HFF-Myc (cell line): ENCODE results near the gene TAF1A.

Experiments used
- DNase-seq: peaks from one replicate; pipeline ENCODE4 v3.0.0-alpha.2; 2011; ENCODE audit warnings: low read depth; ENCODE audit errors: extremely low read depth
- H3K4me3 ChIP-seq: replicated peaks from 2 replicates; pipeline ENCODE4 v1.5.1; 2011; ENCODE audit warnings: low read depth, mild to moderate bottlenecking, control low read depth, low read length
- TF ChIP-seq, protein P1 (sequence below): IDR thresholded peaks from 2 replicates; pipeline ENCODE4 v1.5.1; 2012; ENCODE audit warnings: mild to moderate bottlenecking, low read depth, low read length, control low read depth; ENCODE audit errors: missing control alignments

TAF1A gene

GRCh38 chr1:222529181-222529580, 60.6 kb downstream of the TAF1A start:
- TF ChIP-seq, protein P1, sequence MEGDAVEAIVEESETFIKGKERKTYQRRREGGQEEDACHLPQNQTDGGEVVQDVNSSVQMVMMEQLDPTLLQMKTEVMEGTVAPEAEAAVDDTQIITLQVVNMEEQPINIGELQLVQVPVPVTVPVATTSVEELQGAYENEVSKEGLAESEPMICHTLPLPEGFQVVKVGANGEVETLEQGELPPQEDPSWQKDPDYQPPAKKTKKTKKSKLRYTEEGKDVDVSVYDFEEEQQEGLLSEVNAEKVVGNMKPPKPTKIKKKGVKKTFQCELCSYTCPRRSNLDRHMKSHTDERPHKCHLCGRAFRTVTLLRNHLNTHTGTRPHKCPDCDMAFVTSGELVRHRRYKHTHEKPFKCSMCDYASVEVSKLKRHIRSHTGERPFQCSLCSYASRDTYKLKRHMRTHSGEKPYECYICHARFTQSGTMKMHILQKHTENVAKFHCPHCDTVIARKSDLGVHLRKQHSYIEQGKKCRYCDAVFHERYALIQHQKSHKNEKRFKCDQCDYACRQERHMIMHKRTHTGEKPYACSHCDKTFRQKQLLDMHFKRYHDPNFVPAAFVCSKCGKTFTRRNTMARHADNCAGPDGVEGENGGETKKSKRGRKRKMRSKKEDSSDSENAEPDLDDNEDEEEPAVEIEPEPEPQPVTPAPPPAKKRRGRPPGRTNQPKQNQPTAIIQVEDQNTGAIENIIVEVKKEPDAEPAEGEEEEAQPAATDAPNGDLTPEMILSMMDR, result no peak
- no peak overlapping the region for H3K4me3 ChIP-seq
- no peak for DNase-seq

- no peak for DNase-seq
- TF ChIP-seq, protein P1, result no peak
- no peak overlapping the region for H3K4me3 ChIP-seq
Measured at GRCh38 chr1:222525951-222526350, 63.8 kb downstream of the TAF1A start.

- no peak for DNase-seq
- TF ChIP-seq, protein P1, result no peak
Measured at GRCh38 chr1:222523852-222524251, 65.9 kb downstream of the TAF1A start.

GRCh38 chr1:222522105-222522915, 67.4 kb downstream of the TAF1A start:
- H3K4me3 ChIP-seq, result no peak overlapping the region
- DNase-seq, result no peak
- TF ChIP-seq, protein P1, result no peak

More at GRCh38 chr1:222523852-222524251, 65.9 kb downstream of the TAF1A start:
- no peak overlapping the region for H3K4me3 ChIP-seq

DNA sequence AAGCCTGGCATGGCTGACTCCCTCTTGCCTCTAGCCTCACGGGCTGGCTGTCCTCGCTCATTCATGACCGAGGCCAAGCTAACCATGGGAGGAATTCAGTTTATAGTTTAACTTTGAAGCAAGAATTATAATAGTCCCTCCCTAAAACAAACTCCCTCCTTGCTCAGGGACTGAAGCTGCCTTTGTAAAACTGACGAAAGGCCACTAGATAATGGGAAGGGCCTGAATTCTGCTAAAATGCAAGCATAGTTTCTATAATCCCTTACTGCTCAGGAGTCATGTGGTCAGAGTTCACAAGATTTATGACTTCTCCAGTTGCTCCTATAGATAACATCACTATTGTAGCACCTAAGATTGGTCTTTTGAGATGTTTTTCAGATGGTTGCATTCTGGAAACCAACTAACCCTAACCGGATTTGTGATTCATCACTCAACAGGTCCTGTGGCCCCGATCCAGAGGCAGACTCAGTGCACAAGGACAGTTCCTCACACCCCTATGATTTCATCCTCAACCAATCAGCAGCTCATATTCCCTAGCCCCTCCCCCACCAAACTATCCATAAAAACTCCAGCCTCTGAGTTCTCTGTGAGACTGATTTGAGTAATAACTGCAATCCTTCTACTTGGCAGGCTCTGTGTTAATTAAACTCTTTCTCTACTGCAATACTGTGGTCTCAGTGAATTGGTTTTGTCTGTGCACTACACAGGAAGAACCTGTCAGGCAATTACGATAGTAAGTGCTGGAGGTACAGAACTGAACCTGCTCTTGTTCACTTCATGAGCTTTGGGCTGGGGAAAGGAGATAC, 68.2 kb downstream of the TAF1A start:
- TF ChIP-seq, protein P1, result no peak
- peak; percentile 61 for DNase-seq

More for the DNA sequence above, 68.2 kb downstream of the TAF1A start:
- no peak overlapping the region for H3K4me3 ChIP-seq
